GM13976 (cell line): Measurements from ENCODE around the gene RBM47.

Experiments
- DNase-seq: peaks from one replicate; pipeline ENCODE4 v3.0.0; 2012; ENCODE audit warnings: low spot score
- in situ Hi-C: fragments of 300-500 bp; cut with MboI; formaldehyde crosslinking; loops from one replicate; pipeline ENCODE4 v1.12.0; 2022; ENCODE audit warnings: low sequenced_read_pairs, mixed read lengths, inconsistent platforms; ENCODE audit not compliant: unreplicated experiment
- TF ChIP-seq, protein P1 (sequence below): IDR thresholded peaks from 2 replicates; pipeline ENCODE4 v1.5.1; 2012; ENCODE audit warnings: borderline replicate concordance, mild to moderate bottlenecking; ENCODE audit not compliant: insufficient read depth; ENCODE audit errors: extremely low read depth, missing control alignments, control extremely low read depth

Gene RBM47

DNA sequence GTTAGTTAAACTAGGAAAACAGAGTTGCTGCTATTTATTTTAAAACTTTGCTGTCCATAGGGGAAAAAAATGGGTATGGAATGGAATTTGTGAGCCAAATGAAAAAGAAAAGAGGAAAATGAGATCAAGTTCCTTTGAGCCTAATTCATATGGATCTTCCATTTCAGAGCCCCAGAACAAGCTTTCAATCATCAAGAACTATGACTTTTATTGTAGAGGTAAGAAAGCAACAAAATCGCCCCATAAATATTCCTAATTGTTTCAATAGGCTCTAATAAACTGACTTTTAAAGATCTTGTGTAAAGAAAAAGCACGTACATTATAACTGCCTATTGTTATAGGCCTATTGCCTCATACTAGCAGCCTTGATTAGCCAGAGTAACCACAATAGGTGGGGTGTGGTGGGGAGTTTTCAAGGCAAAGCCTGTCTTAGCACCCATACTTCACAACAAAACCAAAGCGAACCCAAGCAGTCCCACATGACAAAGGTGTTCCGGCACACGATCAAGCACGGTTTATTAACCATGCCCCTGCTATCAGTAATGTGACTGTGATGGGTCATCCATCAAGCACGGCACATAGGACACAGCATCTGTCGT, 44.4 kb downstream of the RBM47 start:
- TF ChIP-seq, protein P1, sequence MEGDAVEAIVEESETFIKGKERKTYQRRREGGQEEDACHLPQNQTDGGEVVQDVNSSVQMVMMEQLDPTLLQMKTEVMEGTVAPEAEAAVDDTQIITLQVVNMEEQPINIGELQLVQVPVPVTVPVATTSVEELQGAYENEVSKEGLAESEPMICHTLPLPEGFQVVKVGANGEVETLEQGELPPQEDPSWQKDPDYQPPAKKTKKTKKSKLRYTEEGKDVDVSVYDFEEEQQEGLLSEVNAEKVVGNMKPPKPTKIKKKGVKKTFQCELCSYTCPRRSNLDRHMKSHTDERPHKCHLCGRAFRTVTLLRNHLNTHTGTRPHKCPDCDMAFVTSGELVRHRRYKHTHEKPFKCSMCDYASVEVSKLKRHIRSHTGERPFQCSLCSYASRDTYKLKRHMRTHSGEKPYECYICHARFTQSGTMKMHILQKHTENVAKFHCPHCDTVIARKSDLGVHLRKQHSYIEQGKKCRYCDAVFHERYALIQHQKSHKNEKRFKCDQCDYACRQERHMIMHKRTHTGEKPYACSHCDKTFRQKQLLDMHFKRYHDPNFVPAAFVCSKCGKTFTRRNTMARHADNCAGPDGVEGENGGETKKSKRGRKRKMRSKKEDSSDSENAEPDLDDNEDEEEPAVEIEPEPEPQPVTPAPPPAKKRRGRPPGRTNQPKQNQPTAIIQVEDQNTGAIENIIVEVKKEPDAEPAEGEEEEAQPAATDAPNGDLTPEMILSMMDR: no peak
- in situ Hi-C loops: no loop called here
- no peak for DNase-seq

DNA sequence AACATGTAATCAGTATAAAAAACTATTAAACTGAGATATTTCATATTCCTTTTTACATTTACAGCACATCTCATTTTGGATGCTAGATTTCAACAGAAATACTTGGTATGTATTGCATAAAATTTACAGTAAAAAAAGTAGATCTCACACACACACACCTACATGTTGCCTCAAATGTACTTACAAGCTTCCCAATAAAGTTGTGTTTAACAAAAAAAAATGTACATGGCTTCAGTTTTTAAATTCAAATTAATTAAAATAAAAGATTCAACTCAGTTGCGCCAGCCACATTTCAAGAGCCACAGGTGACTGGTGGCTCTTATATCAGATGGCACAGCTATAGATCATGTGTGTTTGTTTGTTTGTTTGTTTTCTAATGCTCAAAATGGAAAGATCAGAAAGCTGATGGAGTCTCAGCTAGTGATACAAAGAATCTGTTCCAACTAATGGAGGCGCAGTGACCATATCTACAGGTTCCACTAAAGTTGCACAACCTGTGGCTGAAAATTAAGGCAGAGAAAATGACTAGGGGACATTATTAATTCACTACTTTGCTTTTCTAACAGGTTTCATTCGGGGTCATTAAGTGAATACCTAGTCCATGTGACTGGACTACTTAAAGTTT, 45.0 kb downstream of the RBM47 start:
- in situ Hi-C loops: no loop called here
- no peak for DNase-seq
- TF ChIP-seq, protein P1: no peak

DNA sequence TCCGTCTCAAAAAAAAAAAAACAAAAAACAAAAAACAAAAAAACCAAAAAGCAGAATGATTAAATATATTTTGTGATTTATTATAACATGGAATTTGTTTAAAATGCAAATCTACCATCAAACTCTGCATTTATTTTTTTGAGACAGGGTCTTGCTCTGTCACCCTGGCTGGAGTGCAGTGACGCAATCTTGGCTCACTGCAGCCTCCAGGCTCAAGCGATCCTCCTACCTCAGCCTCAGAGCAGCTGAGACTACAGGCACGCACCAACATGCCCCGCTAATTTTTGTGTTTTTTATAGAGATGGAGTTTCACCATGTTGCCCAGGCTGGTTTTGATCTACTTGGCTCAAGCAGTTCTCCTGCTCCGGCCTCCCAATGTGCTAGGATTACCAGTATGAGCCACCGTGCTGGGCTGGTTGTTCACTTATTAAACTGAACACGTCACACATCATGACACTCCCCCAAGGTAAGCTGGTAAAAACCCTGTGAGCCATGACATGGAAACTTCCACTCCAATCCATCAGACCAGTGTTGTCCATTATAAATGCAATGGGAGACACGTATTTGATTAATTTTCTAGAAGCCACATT, 45.7 kb downstream of the RBM47 start:
- DNase-seq: no peak
- in situ Hi-C loops: no loop called here
- TF ChIP-seq, protein P1: no peak

DNA sequence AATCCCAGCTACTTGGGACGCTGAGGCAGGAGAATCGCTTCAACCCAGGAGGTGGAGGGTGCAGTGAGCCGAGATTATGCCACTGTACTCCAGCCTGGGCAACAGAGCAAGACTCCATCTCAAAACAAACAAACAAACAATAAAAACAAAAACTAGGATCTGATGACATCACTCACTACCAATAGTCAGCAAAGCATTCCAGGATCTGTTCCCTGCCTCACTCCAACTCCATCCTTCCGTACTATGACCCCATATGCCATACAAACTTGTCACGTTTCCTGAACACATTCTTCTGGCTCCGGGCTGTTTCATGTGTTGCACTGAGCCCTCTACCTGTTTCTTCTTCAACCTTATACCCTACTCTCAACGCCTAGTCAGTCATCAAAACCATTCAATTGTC, 47.3 kb downstream of the RBM47 start:
- TF ChIP-seq, protein P1: no peak
- DNase-seq: no peak
- in situ Hi-C loops: no loop called here

DNA sequence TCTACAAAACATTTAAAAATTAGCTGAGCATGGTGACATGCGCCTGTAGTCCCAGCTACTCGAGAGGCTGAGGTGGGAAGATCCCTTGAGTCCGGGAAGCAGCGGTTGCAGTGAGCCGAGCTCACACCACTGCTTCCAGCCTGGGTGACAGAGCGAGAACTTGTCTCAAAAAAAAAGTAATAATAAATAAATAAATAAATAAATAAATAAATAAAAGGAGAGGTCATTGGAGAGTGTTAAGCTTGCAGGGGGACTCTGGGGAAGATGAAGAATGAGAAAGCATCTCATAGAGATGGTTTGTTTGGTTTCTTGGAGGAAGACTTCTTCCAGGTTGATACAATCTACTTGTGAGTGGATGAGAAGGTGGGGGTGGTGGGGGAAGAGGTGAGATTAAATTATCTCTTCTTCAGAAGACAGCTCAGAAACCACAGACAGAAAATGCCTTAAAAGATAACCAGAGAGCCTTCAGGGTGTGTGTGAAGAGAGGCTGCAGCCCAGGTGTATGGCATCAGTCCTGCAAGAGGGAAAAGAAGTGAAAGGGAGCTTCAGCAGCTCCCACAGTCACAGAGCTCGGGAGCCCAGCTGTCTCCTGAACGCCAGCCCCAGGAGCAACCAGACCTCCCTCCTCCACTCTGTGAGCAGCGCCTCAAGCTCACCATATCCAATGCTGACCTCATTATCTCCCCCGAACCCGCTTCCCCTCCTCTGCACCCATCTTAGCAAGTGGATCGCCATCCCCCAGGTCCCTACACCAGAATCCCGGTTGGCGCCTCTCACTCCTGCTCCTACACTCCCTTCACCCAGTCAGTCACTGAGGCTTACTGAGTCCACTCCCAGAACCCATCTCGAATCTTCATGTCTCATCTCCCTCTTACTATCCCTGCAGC, 48.2 kb downstream of the RBM47 start:
- in situ Hi-C loops: no loop called here
- TF ChIP-seq, protein P1: no peak
- DNase-seq: no peak

DNA sequence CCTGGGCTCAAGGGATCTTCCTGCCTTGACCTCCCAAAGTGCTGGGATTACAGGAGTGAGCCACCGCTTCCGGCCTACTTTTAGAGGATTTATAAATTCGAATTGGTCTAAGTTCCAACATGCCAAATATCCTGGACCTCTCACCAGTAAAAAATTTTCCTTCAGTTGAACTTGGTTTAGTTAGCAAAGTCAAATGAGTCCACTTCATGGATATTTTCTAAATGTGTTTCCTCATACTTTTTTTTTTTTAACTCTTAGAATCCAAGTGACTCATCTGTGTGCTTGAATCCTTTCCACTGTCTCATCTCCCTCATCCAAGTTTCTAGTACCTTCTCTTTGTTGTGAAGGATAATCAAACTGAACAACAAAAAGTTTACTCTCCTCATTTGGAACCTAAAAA, 49.7 kb downstream of the RBM47 start:
- TF ChIP-seq, protein P1: no peak
- no peak for DNase-seq
- in situ Hi-C loops: no loop called here
